SK-MEL-5 (cell line): ENCODE data around the gene SLC2A13. TPM values are rescaled to one million over a fixed set of nuclear protein-coding genes. Genes with fewer than 3 reads are reported as not detected.
"Not testable (repeated sequence)": the region's sequence is repeated elsewhere in the genome, so short reads cannot be mapped to it uniquely, and the experiment has no call there.

Experiments used
- DNase-seq: peaks from one replicate; pipeline ENCODE4 v3.0.0-alpha.2; 2016; ENCODE audit warnings: low read depth, low spot score
- in situ Hi-C: cut with HindIII; loops from 2 replicates; pipeline ENCODE4 v1.10.0; 2016; ENCODE audit warnings: low sequenced_read_pairs, high pct_unique_total_duplicates, low pct_unique_long_range_greater_than_20kb
- total RNA-seq: library from RNA; depleted of rRNA; stranded (reverse); fragments of >200 nt; shearing (Covaris generic); gene quantifications from 2 replicates; pipeline ENCODE4 v1.2.3, GENCODE V29; 2014

SLC2A13 gene
- total RNA-seq, 1 experiment from 2014 or later = 51.8 TPM

GRCh38 chr12:39875721-39876120 lies 230.2 kb downstream of the SLC2A13 start:
- no peak for DNase-seq
- in situ Hi-C loops = no loop called here

- in situ Hi-C loops = no loop called here
- no peak for DNase-seq
Measured at GRCh38 chr12:39874785-39875184, 231.1 kb downstream of the SLC2A13 start.

GRCh38 chr12:39873065-39873464 lies 232.8 kb downstream of the SLC2A13 start:
- no peak for DNase-seq
- in situ Hi-C loops = no loop called here

- in situ Hi-C loops = no loop called here
- peak; percentile 8 for DNase-seq
Measured at GRCh38 chr12:39872425-39872824, 233.5 kb downstream of the SLC2A13 start.

GRCh38 chr12:39868328-39868725 lies 237.6 kb downstream of the SLC2A13 start:
- no peak for DNase-seq
- in situ Hi-C loops = no loop called here

GRCh38 chr12:39867631-39868327 lies 238.1 kb downstream of the SLC2A13 start:
- DNase-seq = no peak
- in situ Hi-C loops = no loop called here

- in situ Hi-C loops = no loop called here
- DNase-seq = no peak
Measured at GRCh38 chr12:39866135-39866534, 239.7 kb downstream of the SLC2A13 start.

- in situ Hi-C loops = no loop called here
- DNase-seq = no peak
Measured at GRCh38 chr12:39860695-39861094, 245.2 kb downstream of the SLC2A13 start.

GRCh38 chr12:39853003-39853402 lies 252.9 kb downstream of the SLC2A13 start:
- in situ Hi-C loops = no loop called here
- no peak for DNase-seq

GRCh38 chr12:39852346-39852745 lies 253.5 kb downstream of the SLC2A13 start:
- in situ Hi-C loops = no loop called here
- DNase-seq = no peak

GRCh38 chr12:39848218-39848617 lies 257.7 kb downstream of the SLC2A13 start:
- in situ Hi-C loops, DNase-seq: not testable (repeated sequence)

GRCh38 chr12:39846971-39847650 lies 258.8 kb downstream of the SLC2A13 start:
- DNase-seq = no peak
- in situ Hi-C loops = no loop called here

GRCh38 chr12:39846304-39846703 lies 259.6 kb downstream of the SLC2A13 start:
- in situ Hi-C loops = no loop called here
- DNase-seq = no peak

- no peak for DNase-seq
- in situ Hi-C loops = no loop called here
Measured at GRCh38 chr12:39840422-39840821, 265.5 kb downstream of the SLC2A13 start.

GRCh38 chr12:39839072-39839471 lies 266.8 kb downstream of the SLC2A13 start:
- in situ Hi-C loops = no loop called here
- no peak for DNase-seq

GRCh38 chr12:39835517-39836489 lies 270.1 kb downstream of the SLC2A13 start:
- in situ Hi-C loops = no loop called here
- DNase-seq = no peak

- DNase-seq = no peak
- in situ Hi-C loops = no loop called here
Measured at GRCh38 chr12:39831587-39832315, 274.1 kb downstream of the SLC2A13 start.
